HEK293 (cell line): Measurements from ENCODE around the gene PIEZO1.

Source experiments
- CTCF ChIA-PET: fragments of 350-600 bp; formaldehyde crosslinking; extraction: SDS; loops from one replicate; lab custom pipeline; 2021; ENCODE audit warnings: antibody characterized with exemption; lab: Yijun Ruan, JAX
- POLR2A ChIA-PET: fragments of 300-600 bp; formaldehyde crosslinking; extraction: SDS; loops from one replicate; lab custom pipeline; 2020; ENCODE audit warnings: antibody characterized with exemption, inconsistent platforms; lab: Yijun Ruan, JAX
- H3K27ac ChIP-seq: fragments of 200-500 bp; sonication (Bioruptor generic); 2 replicates; pipeline ENCODE4 v1.5.1; 2014; ENCODE audit warnings: low read depth, low read length, control low read depth, inconsistent platforms; ENCODE audit errors: extremely low read depth
- H3K36me3 ChIP-seq, 2 experiments: fragments of 200-500 bp in 1 of 2; sonication (Bioruptor generic) in 1 of 2; 1 replicate in 1 of 2; 2 replicates in 1 of 2; pipeline ENCODE4 v1.5.1; 2014 to 2017; ENCODE audit warnings: inconsistent platforms in 2 of 2, low read length in 2 of 2; ENCODE audit not compliant: control insufficient read depth in 2 of 2, insufficient read depth in 1 of 2
- H3K4me1 ChIP-seq: fragments of 200-500 bp; sonication (Bioruptor generic); 2 replicates; pipeline ENCODE4 v1.5.1; 2014; ENCODE audit warnings: mild to moderate bottlenecking, low read length, inconsistent platforms; ENCODE audit not compliant: control insufficient read depth, insufficient read depth
- H3K4me3 ChIP-seq: 2 replicates; pipeline ENCODE4 v1.5.1; 2011; ENCODE audit warnings: low read depth, mild to moderate bottlenecking, control low read depth, low read length, moderate library complexity
- H3K9me3 ChIP-seq: fragments of 200-500 bp; sonication (Bioruptor generic); 2 replicates; pipeline ENCODE4 v1.5.1; 2014; ENCODE audit warnings: low read depth, low read length, inconsistent platforms; ENCODE audit not compliant: control insufficient read depth, insufficient read depth
- BCL11A ChIP-seq: fragments of 450-650 bp; formaldehyde crosslinking; IDR thresholded peaks from 2 replicates; pipeline ENCODE4 v1.5.1; 2016; ENCODE audit warnings: low read depth, missing biosample characterization, missing genetic modification characterization
- EGR2 ChIP-seq: fragments of 450-650 bp; formaldehyde crosslinking; IDR thresholded peaks from 2 replicates; pipeline ENCODE4 v1.5.1; 2016; ENCODE audit warnings: low read depth, missing biosample characterization, missing genetic modification characterization
- GLI2 ChIP-seq: fragments of 450-650 bp; formaldehyde crosslinking; IDR thresholded peaks from 2 replicates; pipeline ENCODE4; 2017; ENCODE audit warnings: missing biosample characterization, missing genetic modification characterization, low read depth, borderline replicate concordance
- GLIS1 ChIP-seq: fragments of 450-650 bp; formaldehyde crosslinking; IDR thresholded peaks from 2 replicates; pipeline ENCODE4 v1.5.1; 2016; ENCODE audit warnings: missing biosample characterization, missing genetic modification characterization
- HIC1 ChIP-seq: fragments of 450-650 bp; formaldehyde crosslinking; IDR thresholded peaks from 2 replicates; pipeline ENCODE4 v1.5.1; 2016; ENCODE audit warnings: missing biosample characterization, missing genetic modification characterization
- KLF16 ChIP-seq: fragments of 450-650 bp; formaldehyde crosslinking; IDR thresholded peaks from 2 replicates; pipeline ENCODE4 v1.5.1; 2017; ENCODE audit warnings: missing biosample characterization, missing genetic modification characterization
- SCRT1 ChIP-seq: fragments of 450-650 bp; formaldehyde crosslinking; IDR thresholded peaks from 2 replicates; pipeline ENCODE4 v1.5.1; 2016; ENCODE audit warnings: missing biosample characterization, missing genetic modification characterization, borderline replicate concordance
- TCF7L2 ChIP-seq: IDR thresholded peaks from 2 replicates; pipeline ENCODE4 v1.6.1; 2011; ENCODE audit warnings: low read depth, mild to moderate bottlenecking, inconsistent platforms, low read length, moderate library complexity, borderline replicate concordance
- WT1 ChIP-seq: fragments of 450-650 bp; formaldehyde crosslinking; IDR thresholded peaks from 2 replicates; pipeline ENCODE4 v1.5.1; 2016; ENCODE audit warnings: missing biosample characterization, missing genetic modification characterization
- YY1 ChIP-seq: fragments of 450-650 bp; formaldehyde crosslinking; IDR thresholded peaks from 2 replicates; pipeline ENCODE4 v1.5.1; 2018; ENCODE audit warnings: missing biosample characterization, missing genetic modification characterization
- ZNF157 ChIP-seq: fragments of 450-650 bp; formaldehyde crosslinking; IDR thresholded peaks from 2 replicates; pipeline ENCODE4 v1.5.1; 2016; ENCODE audit warnings: missing biosample characterization, missing genetic modification characterization
- ZNF248 ChIP-seq: fragments of 450-650 bp; formaldehyde crosslinking; IDR thresholded peaks from 2 replicates; pipeline ENCODE4 v1.5.1; 2017; ENCODE audit warnings: missing biosample characterization, missing genetic modification characterization
- ZNF266 ChIP-seq: fragments of 450-650 bp; formaldehyde crosslinking; IDR thresholded peaks from 2 replicates; pipeline ENCODE4 v1.5.1; 2016; ENCODE audit warnings: missing biosample characterization, missing genetic modification characterization, low read depth
- ZNF394 ChIP-seq: fragments of 450-650 bp; formaldehyde crosslinking; IDR thresholded peaks from 2 replicates; pipeline ENCODE4 v1.5.1; 2016; ENCODE audit warnings: missing biosample characterization, missing genetic modification characterization, mild to moderate bottlenecking, moderate library complexity, borderline replicate concordance
- ZNF416 ChIP-seq: fragments of 450-650 bp; formaldehyde crosslinking; IDR thresholded peaks from 2 replicates; pipeline ENCODE4 v1.5.1; 2016; ENCODE audit warnings: missing biosample characterization, missing genetic modification characterization
- ZNF529 ChIP-seq: fragments of 450-650 bp; formaldehyde crosslinking; IDR thresholded peaks from 2 replicates; pipeline ENCODE4 v1.5.1; 2017; ENCODE audit warnings: missing genetic modification characterization, missing biosample characterization; ENCODE audit not compliant: insufficient replicate concordance
- ZNF560 ChIP-seq: fragments of 450-650 bp; formaldehyde crosslinking; IDR thresholded peaks from 2 replicates; pipeline ENCODE4 v1.5.1; 2017; ENCODE audit warnings: missing biosample characterization, missing genetic modification characterization, borderline replicate concordance
- ZNF623 ChIP-seq: fragments of 450-650 bp; formaldehyde crosslinking; IDR thresholded peaks from 2 replicates; pipeline ENCODE4 v1.5.1; 2016; ENCODE audit warnings: missing biosample characterization, missing genetic modification characterization
- ZNF670 ChIP-seq: fragments of 450-650 bp; formaldehyde crosslinking; IDR thresholded peaks from 2 replicates; pipeline ENCODE4 v1.5.1; 2016; ENCODE audit warnings: missing biosample characterization, missing genetic modification characterization, low read depth
- ZNF768 ChIP-seq: fragments of 450-650 bp; formaldehyde crosslinking; IDR thresholded peaks from 2 replicates; pipeline ENCODE4 v1.5.1; 2018; ENCODE audit warnings: missing biosample characterization, mild to moderate bottlenecking, missing genetic modification characterization
- ZNF777 ChIP-seq: fragments of 450-650 bp; formaldehyde crosslinking; IDR thresholded peaks from 2 replicates; pipeline ENCODE4 v1.5.1; 2017; ENCODE audit warnings: missing biosample characterization, missing genetic modification characterization, borderline replicate concordance
- ZNF791 ChIP-seq: fragments of 450-650 bp; formaldehyde crosslinking; IDR thresholded peaks from 2 replicates; pipeline ENCODE4 v1.5.1; 2016; ENCODE audit warnings: missing biosample characterization, missing genetic modification characterization
- ZNF837 ChIP-seq: fragments of 450-650 bp; formaldehyde crosslinking; IDR thresholded peaks from 2 replicates; pipeline ENCODE4 v1.5.1; 2016; ENCODE audit warnings: missing biosample characterization, missing genetic modification characterization
- ZNF843 ChIP-seq: fragments of 450-650 bp; formaldehyde crosslinking; IDR thresholded peaks from 2 replicates; pipeline ENCODE4 v1.5.1; 2016; ENCODE audit warnings: missing biosample characterization, missing genetic modification characterization
- TF ChIP-seq, protein P1 (sequence below): fragments of 450-650 bp; formaldehyde crosslinking; IDR thresholded peaks from 2 replicates; pipeline ENCODE4 v1.5.1; 2016; ENCODE audit warnings: missing biosample characterization, missing genetic modification characterization
- TF ChIP-seq, protein P2 (sequence below): fragments of 450-650 bp; formaldehyde crosslinking; IDR thresholded peaks from 2 replicates; pipeline ENCODE4 v1.5.1; 2016; ENCODE audit warnings: missing biosample characterization, missing genetic modification characterization

Gene PIEZO1

GRCh38 chr16:88809068-88809675, 24.2 kb upstream of the PIEZO1 start (continued):
- no peak for TF ChIP-seq TCF7L2
- no peak for TF ChIP-seq ZNF416 (tag by site-specific recombination)
- no peak for TF ChIP-seq ZNF560 (tag by site-specific recombination)
- TF ChIP-seq ZNF791 (tag by site-specific recombination), result no peak
- TF ChIP-seq EGR2 (tag by site-specific recombination), result no peak
- TF ChIP-seq ZNF157, result no peak
- TF ChIP-seq ZNF768, result no peak
- peak; percentile 22 for TF ChIP-seq WT1
- TF ChIP-seq ZNF623 (tag by site-specific recombination), result 0 out of 2 replicates have a peak, but pooled peaks have one; percentile 8
- TF ChIP-seq, protein P1, sequence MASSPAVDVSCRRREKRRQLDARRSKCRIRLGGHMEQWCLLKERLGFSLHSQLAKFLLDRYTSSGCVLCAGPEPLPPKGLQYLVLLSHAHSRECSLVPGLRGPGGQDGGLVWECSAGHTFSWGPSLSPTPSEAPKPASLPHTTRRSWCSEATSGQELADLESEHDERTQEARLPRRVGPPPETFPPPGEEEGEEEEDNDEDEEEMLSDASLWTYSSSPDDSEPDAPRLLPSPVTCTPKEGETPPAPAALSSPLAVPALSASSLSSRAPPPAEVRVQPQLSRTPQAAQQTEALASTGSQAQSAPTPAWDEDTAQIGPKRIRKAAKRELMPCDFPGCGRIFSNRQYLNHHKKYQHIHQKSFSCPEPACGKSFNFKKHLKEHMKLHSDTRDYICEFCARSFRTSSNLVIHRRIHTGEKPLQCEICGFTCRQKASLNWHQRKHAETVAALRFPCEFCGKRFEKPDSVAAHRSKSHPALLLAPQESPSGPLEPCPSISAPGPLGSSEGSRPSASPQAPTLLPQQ, result peak; percentile 98
- TF ChIP-seq ZNF843 (tag by site-specific recombination), result 0 out of 2 replicates have a peak, but pooled peaks have one; percentile 10
- peak; percentile 73; the same call in 1 of the 2 replicates for TF ChIP-seq ZNF837 (tag by site-specific recombination)
- TF ChIP-seq YY1 (tag by site-specific recombination), result no peak

DNA sequence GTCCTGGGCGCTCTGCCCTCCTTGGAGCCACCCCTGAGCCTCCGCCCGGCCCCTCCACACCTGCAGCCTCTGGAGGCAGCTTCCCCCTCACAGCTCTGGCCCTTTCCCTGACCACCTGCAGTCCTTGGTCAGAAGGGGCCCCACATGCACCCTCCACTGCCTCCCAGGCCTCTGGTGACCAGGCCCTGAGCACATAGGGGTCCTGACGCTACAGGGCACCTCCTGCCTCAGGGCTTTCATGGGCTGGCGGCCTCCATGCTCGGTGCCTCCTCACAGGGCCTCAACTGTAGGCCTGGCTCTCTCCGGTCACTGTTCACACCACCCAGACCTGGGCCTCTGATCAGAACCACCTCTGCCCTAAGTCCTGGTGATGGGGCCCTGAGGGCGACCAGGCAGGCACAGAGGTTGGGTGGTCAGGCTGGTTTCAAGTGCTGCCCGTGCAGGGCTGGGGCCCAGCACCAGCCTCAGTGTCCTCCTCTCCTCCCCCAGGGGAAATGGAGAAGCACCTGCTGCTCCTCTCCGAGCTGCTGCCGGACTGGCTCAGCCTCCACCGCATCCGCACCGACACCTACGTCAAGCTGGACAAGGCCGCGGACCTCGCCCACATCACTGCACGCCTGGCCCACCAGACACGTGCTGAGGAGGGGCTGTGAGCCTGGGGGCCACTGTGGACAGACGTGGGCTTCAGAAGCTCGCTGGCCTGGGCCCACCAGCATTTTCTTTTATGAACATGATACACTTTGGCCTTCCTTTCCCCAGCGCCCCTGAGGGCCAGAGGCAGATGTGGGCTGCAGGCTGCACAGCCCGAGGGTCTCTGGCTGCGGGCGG, 22.8 kb upstream of the PIEZO1 start:
- no peak overlapping the region for H3K4me3 ChIP-seq
- ChIA-PET CTCF (interaction anchor here (1.5 to 3.3 kb wide), 2 partner anchors 71 kb away, joined by 3 to 25 read pairs; no protein-coding TSS in a partner anchor), POLR2A (interaction anchor here (0.7 to 4.5 kb wide), 9 partner anchors 8 to 127 kb away, joined by 3 to 33 read pairs (median 4); no protein-coding TSS in a partner anchor)
- peaks cover 5% of the 10 kb centered on the region for H3K4me1 ChIP-seq
- H3K27ac ChIP-seq, result peak overlapping the region; percentile 40; the same call in 1 of the 2 replicates
- no peaks in the 10 kb centered on the region for H3K9me3 ChIP-seq
- peaks cover 0 to 70% of the 10 kb centered on the region in 2 experiments; a peak in 1 of 3 replicates for H3K36me3 ChIP-seq
- no peak for TF ChIP-seq ZNF266
- 0 out of 2 replicates have a peak, but pooled peaks have one; percentile 10 for TF ChIP-seq HIC1 (tag by site-specific recombination)
- no peak for TF ChIP-seq ZNF248
- TF ChIP-seq KLF16, result no peak
- no peak for TF ChIP-seq GLI2 (tag by site-specific recombination)
- TF ChIP-seq, protein P1, result peak; percentile 78
- TF ChIP-seq, protein P2, sequence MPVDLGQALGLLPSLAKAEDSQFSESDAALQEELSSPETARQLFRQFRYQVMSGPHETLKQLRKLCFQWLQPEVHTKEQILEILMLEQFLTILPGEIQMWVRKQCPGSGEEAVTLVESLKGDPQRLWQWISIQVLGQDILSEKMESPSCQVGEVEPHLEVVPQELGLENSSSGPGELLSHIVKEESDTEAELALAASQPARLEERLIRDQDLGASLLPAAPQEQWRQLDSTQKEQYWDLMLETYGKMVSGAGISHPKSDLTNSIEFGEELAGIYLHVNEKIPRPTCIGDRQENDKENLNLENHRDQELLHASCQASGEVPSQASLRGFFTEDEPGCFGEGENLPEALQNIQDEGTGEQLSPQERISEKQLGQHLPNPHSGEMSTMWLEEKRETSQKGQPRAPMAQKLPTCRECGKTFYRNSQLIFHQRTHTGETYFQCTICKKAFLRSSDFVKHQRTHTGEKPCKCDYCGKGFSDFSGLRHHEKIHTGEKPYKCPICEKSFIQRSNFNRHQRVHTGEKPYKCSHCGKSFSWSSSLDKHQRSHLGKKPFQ (tag by site-specific recombination), result peak; percentile 88
- TF ChIP-seq ZNF529 (tag by site-specific recombination), result no peak
- TF ChIP-seq BCL11A (tag by site-specific recombination), result peak; percentile 15; the same call in 1 of the 2 replicates
- TF ChIP-seq GLIS1, result peak; percentile 13; the same call in 1 of the 2 replicates
- peak; percentile 52; the same call in 1 of the 2 replicates for TF ChIP-seq ZNF394 (tag by site-specific recombination)
- no peak for TF ChIP-seq ZNF777 (tag by site-specific recombination)
- TF ChIP-seq ZNF837 (tag by site-specific recombination), result no peak
- TF ChIP-seq SCRT1 (tag by site-specific recombination), result 0 out of 2 replicates have a peak, but pooled peaks have one; percentile 44
- TF ChIP-seq ZNF670 (tag by site-specific recombination), result no peak
- TF ChIP-seq ZNF768, result peak; percentile 29; the same call in 1 of the 2 replicates
